Stimulated activated CD4-positive, alpha-beta T cell treated with anti-CD3 and anti-CD28 coated beads, Interleukin-2, amount 100 ng/mL, for 48 hours (primary cell): ENCODE results near the gene PYDC2.

Experiments
- DNase-seq, 2 donors: peaks; one replicate each; pipeline ENCODE4 v3.0.0-alpha.2; 2020

Gene PYDC2

DNA sequence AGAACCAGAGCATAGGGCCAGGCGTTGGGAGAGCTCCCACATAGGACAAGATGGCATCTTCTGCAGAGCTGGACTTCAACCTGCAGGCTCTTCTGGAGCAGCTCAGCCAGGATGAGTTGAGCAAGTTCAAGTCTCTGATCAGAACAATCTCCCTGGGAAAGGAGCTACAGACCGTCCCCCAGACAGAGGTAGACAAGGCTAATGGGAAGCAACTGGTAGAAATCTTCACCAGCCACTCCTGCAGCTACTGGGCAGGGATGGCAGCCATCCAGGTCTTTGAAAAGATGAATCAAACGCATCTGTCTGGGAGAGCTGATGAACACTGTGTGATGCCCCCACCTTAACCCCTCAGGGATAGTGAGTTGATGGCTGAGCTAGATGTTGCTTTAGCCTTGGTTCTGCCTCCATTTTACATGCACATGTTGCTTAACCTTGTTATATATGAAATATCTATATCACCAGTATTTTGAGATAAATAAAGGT is at the start of gene PYDC2:
TSS of gene PYDC2 (plus strand) at position 51 of the 483 bp plus-strand sequence. CDS start at position 51, 0 bp downstream.
- no peak for DNase-seq

DNA sequence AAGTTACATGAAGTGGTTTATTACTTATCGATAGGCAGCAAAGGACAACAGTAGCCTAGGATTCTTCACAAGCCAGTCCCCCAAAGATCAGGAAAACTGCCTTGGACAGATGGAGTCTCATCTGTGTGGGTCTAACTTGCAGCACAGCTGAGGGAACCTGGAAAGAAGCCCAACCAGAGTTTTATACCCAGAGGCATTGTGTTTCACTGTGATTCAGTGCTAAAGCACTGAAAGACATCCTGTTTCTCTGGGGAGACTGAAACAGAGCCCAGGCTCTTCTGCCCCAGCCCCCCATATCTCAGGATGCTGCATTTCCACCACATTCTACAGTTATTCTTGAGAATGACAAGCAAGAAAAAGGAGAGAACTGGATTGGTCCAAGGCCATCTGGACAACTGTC is 48.2 kb upstream of the PYDC2 start:
- no peak for DNase-seq

DNA sequence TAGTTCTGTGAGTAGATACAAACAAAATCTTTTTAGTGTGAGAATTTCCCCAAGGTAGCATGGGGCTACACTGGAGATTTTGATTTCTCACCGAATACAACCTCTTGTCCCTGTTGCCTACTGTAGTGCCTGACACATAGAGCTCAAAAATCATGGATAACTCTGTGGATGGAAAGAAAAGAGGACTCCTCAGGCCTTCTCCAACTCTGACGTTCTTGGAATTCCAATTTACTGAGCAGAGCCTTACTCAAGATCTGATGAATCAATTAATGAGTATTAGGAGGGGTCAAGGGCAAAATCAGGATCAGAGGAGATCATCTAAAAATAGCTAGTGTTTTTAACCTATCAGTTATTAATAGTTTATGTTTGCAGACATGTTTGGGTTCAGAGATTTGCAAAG is 46.7 kb upstream of the PYDC2 start:
- DNase-seq: no peak

- DNase-seq: no peak
These were observed 46.2 kb upstream of the PYDC2 start for GRCh38 chr3:191414732-191415131.

- no peak for DNase-seq
These were observed 45.4 kb upstream of the PYDC2 start for GRCh38 chr3:191415566-191415965.

GRCh38 chr3:191417457-191417729 is 43.6 kb upstream of the PYDC2 start:
- DNase-seq: no peak

DNA sequence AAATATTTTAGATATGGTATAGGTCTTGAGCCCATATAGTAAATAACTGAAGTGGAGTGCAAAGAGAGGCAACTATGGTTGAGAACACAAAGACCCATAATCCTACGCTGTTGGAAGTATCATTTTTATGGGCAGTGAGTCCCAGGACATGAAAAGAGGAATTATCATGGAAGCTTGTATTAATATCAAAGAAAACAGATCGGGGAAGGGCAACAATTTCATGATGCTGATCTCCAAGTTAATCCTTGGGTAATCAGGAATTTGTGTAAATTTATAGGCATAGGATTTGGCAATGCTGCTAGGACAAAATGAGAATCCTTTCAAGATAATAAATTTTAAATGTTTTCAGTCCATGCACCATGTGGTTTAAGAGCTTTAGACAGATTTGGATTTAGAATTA is 40.2 kb upstream of the PYDC2 start:
- no peak for DNase-seq

DNA sequence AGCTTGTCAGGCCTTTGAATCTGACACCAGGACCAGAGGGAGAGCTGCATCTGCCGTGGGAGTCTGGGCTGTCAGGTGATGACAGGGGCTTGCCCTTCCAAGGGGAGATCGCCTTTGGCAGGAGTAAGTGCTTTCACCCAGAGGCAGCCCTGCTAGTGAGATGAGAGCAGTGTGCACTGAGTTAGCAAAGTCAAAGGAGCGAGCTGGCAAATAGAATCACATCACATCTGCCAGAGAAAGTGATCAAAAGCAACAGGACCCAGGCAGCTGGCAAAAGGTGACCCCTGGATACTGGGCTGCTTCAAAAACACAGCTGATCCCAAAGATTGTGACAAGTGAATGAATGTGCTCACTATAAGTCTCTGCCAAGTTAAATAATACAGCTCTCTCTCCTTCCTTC is 36.1 kb upstream of the PYDC2 start:
- no peak for DNase-seq

DNA sequence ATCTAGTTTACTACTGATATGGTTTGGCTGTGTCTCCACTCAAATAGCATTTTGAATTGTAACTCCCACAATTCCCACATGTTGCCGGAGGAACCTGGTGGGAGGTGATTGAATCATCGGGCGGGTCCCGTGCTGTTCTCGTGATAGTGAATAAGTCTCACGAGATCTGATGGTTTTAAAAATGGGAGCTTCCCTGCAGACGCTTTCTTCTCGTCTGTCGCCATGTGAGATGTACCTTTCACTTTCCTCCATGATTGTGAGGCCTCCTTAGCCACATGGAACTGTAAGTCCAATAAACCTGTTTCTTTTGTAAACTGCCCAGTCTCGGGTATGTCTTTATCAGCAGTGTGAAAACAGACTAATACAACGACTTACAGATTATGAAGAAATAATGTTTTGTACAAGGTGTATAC is 35.6 kb upstream of the PYDC2 start:
- no peak for DNase-seq

GRCh38 chr3:191426311-191426710 is 34.7 kb upstream of the PYDC2 start:
- no peak for DNase-seq

DNA sequence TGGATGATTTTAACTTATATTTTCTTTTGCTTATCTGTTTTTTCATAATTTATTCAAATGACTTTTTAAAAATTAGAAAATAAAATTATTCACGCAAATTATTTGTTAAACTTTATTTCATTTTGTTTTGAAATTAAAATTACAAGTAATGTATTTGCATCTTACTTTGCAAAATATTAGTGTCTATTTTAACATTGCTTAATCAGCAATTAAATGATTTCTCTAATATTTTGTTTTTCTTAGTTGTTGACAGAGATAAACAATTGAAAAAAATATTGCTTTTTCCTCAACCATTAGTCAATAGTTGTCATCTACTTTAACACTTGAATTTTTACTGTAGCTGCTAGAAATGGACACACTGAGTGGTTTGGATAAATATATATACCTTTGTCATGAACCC is 32.8 kb upstream of the PYDC2 start:
- DNase-seq: no peak

DNA sequence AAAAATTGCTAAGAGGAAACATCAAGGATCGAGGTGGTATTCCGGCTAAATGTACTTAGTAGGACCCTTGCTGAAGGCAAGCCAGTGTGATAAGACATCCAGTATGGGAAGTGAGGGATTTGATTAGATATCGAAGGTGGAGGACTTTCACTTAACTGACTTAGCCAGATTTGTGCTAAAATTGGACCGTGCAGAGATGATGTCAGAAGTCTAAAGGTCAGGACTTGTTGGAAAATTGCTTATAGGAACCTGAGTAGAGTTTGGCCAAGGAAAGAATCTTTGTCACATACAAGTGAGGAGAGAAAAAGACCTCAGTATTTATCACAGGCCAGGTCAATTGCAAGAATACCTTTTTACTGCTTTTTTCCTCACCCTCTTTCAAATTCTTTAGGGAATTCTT is 30.9 kb upstream of the PYDC2 start:
- no peak for DNase-seq

DNA sequence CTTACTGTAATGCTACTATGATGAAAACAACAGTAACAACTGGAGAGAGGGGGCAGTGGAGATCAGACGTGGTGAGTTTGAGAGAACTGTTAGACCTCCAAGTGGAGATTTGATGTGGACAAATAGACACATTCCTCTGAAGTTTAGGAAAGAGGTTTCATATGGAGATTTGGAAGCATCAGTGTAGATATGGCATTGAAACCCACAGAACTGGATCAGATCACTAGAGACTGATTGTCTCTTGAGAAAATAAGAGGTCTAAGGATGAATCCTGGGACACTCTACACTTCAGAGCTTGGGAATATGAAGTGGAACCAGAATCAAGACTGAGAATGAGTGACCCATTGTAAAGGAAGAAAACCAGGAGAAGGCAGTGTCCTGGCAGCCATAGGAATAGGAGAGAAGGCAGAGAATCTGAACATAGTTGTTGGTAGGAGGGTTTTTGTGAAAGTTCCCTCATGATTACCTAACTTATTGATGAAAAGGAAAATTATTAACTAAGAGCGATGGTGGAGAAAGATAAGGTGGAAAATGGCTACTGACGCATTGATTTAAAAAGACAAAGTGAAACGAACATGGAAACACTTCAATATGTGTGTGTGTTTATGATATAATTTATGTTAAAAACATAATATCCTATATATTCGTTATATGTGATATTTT is 29.7 kb upstream of the PYDC2 start:
- no peak for DNase-seq

DNA sequence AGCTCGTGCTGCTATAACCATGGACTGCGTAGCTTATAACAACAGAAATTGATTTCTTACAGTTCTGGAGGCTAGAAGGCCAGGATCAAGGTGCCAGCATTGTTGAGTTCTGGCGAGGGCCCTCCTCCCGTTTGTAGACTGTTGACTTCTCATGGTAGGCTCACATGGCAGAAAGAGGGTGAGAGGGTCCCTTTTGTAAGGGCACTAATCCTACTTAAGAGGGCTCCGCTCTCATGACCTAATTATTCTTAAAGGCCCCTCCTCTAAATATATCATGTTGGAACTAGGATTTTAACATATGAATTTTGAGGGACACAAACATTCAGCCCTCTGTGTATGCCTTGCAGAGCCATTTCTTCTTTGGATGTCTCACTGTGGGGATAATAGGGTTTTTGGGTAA is 28.8 kb upstream of the PYDC2 start:
- no peak for DNase-seq

GRCh38 chr3:191434024-191434423 is 26.9 kb upstream of the PYDC2 start:
- DNase-seq: no peak

- no peak for DNase-seq
These were observed 25.0 kb upstream of the PYDC2 start for GRCh38 chr3:191435981-191436380.

- no peak for DNase-seq
These were observed 22.7 kb upstream of the PYDC2 start for GRCh38 chr3:191438150-191438814.

DNA sequence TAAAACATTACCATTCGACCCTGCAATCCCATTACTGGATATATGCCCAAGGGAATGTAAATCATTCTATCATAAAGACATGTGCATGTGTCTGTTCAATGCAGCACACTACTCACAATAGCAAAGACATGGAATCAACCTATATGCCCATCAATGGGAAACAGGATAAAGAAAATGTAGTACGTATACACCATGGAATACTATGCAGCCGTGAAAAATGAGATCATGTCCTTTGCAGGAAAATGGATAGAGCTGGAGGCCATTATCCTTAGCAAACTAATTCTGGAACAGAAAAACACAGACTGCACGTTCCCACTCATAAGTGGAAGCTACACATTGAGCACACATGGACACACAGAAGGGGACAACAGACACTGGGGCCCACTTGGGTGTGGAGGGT is 20.4 kb upstream of the PYDC2 start:
- no peak for DNase-seq

DNA sequence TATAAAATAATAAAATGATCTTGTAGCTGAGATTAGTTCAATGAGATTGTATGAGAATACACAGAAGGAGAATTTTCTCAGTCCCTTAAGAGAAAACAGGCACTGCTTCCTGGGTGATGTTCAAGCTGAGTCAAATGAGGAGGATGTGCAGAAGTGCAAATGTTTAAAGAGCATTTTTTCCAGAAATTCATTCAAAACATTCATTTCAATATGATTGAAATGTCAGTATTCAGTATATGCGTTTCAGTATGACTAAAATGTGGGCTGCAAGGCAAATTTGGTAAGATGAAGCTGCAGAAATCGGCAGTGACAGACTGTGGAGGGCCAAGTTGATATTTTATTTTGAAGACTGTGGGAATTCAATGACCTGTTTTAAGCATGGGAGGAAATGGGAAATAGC is 19.3 kb upstream of the PYDC2 start:
- no peak for DNase-seq

GRCh38 chr3:191444569-191444968 is 16.4 kb upstream of the PYDC2 start:
- DNase-seq: no peak

- no peak for DNase-seq
These were observed 11.7 kb upstream of the PYDC2 start for GRCh38 chr3:191449256-191449655.

- DNase-seq: no peak
These were observed 5.6 kb upstream of the PYDC2 start for GRCh38 chr3:191455257-191455952.

GRCh38 chr3:191460360-191460759 is 603 bp upstream of the PYDC2 start:
- no peak for DNase-seq

GRCh38 chr3:191470080-191470479 is 9.1 kb downstream of the PYDC2 start:
- DNase-seq: no peak
